NOMO-1 (cell line): Measurements from ENCODE around the gene RAPGEF4.
A peak's percentile ranks its signal among the peaks of the same experiment; 100 is the strongest.
"Not testable (repeated sequence)": the region's sequence is repeated elsewhere in the genome, so short reads cannot be mapped to it uniquely, and the experiment has no call there.

Experiments
- DNase-seq, 2 experiments: peaks; one replicate each; lab custom pipeline; 2025; ENCODE audit not compliant: unreplicated experiment in 2 of 2; lab: John Stamatoyannopoulos, UW

Gene RAPGEF4

GRCh38 chr2:173026479-173026878 is 290.8 kb downstream of the RAPGEF4 start:
- DNase-seq, result no peak

- peak; percentile 42 to 87 for DNase-seq
Measured at GRCh38 chr2:173027181-173028128, 291.8 kb downstream of the RAPGEF4 start.

- DNase-seq, result no peak
Measured at GRCh38 chr2:173028141-173028540, 292.5 kb downstream of the RAPGEF4 start.

- no peak for DNase-seq
Measured at GRCh38 chr2:173028671-173029070, 293.0 kb downstream of the RAPGEF4 start.

- no peak for DNase-seq
Measured at GRCh38 chr2:173030561-173031490, 295.2 kb downstream of the RAPGEF4 start.

- no peak for DNase-seq
Measured at GRCh38 chr2:173032032-173032431, 296.4 kb downstream of the RAPGEF4 start.

- DNase-seq, result no peak
Measured at GRCh38 chr2:173033084-173033483, 297.4 kb downstream of the RAPGEF4 start.

GRCh38 chr2:173034143-173034542 is 298.5 kb downstream of the RAPGEF4 start:
- no peak for DNase-seq

- no peak for DNase-seq
Measured at GRCh38 chr2:173037245-173038120, 301.8 kb downstream of the RAPGEF4 start.

GRCh38 chr2:173038257-173038656 is 302.6 kb downstream of the RAPGEF4 start:
- not testable (repeated sequence) for DNase-seq

GRCh38 chr2:173040729-173041128 is 305.1 kb downstream of the RAPGEF4 start:
- DNase-seq, result no peak

GRCh38 chr2:173043476-173043875 is 307.8 kb downstream of the RAPGEF4 start:
- DNase-seq, result peak; percentile 94 to 97

- no peak for DNase-seq
Measured at GRCh38 chr2:173043897-173044519, 308.4 kb downstream of the RAPGEF4 start.

- DNase-seq, result no peak
Measured at GRCh38 chr2:173044686-173045085, 309.0 kb downstream of the RAPGEF4 start.

- no peak for DNase-seq
Measured at GRCh38 chr2:173045181-173045580, 309.5 kb downstream of the RAPGEF4 start.

- DNase-seq, result no peak
Measured at GRCh38 chr2:173048522-173048896, 312.9 kb downstream of the RAPGEF4 start.

GRCh38 chr2:173048897-173049661 is 313.4 kb downstream of the RAPGEF4 start:
- peak; percentile 91 to 96 for DNase-seq

GRCh38 chr2:173049831-173050230 is 314.2 kb downstream of the RAPGEF4 start:
- no peak for DNase-seq

GRCh38 chr2:173050684-173051083 is 315.0 kb downstream of the RAPGEF4 start:
- no peak for DNase-seq
